DOHH2 (cell line): ENCODE measurements around the gene TSNAX.

ENCODE experiments used
- H3F3A ChIP-seq: fragments of 200-600 bp; sonication (generic), shearing (Covaris generic); 2 replicates; pipeline ENCODE4 v1.6.0; 2016; ENCODE audit warnings: antibody characterized with exemption, mild to moderate bottlenecking; ENCODE audit not compliant: control insufficient read depth, insufficient read depth
- H3K27ac ChIP-seq: fragments of 200-600 bp; sonication (generic); 2 replicates; pipeline ENCODE4 v1.5.1; 2014; ENCODE audit warnings: low read depth, mild to moderate bottlenecking, low read length, moderate library complexity
- H3K27me3 ChIP-seq: fragments of 200-600 bp; sonication (generic); 2 replicates; pipeline ENCODE4 v1.6.1; 2014; ENCODE audit warnings: mild to moderate bottlenecking, low read length, mixed read lengths; ENCODE audit not compliant: control insufficient read depth
- H3K36me3 ChIP-seq: fragments of 200-600 bp; sonication (generic); 2 replicates; pipeline ENCODE4 v1.6.1; 2014; ENCODE audit warnings: mild to moderate bottlenecking, low read length, moderate library complexity, mixed read lengths; ENCODE audit not compliant: control insufficient read depth
- H3K4me1 ChIP-seq: fragments of 200-600 bp; sonication (generic); 2 replicates; pipeline ENCODE4 v1.6.1; 2014; ENCODE audit warnings: mild to moderate bottlenecking, low read length, mixed read lengths; ENCODE audit not compliant: control insufficient read depth
- H3K4me2 ChIP-seq: fragments of 200-600 bp; sonication (generic); 2 replicates; pipeline ENCODE4 v1.6.0; 2014; ENCODE audit warnings: mild to moderate bottlenecking, low read length, moderate library complexity
- H3K4me3 ChIP-seq: fragments of 200-600 bp; sonication (generic); 2 replicates; pipeline ENCODE4 v1.5.1; 2014; ENCODE audit warnings: mild to moderate bottlenecking, low read length, mixed read lengths
- H3K79me2 ChIP-seq: fragments of 200-600 bp; sonication (generic); 2 replicates; pipeline ENCODE4 v1.6.1; 2014; ENCODE audit warnings: mild to moderate bottlenecking, low read length, mixed read lengths; ENCODE audit not compliant: control insufficient read depth
- H3K9me2 ChIP-seq: fragments of 200-600 bp; sonication (generic); replicated peaks from 2 replicates; pipeline ENCODE4 v1.6.1; 2014; ENCODE audit warnings: mild to moderate bottlenecking, low read length, mixed read lengths; ENCODE audit not compliant: control insufficient read depth
- H3K9me3 ChIP-seq: fragments of 200-600 bp; sonication (generic); 2 replicates; pipeline ENCODE4 v1.6.1; 2014; ENCODE audit warnings: antibody characterized with exemption, low read length, mixed read lengths; ENCODE audit not compliant: control insufficient read depth, insufficient read depth
- H4K20me1 ChIP-seq: fragments of 200-600 bp; sonication (generic); 2 replicates; pipeline ENCODE4 v1.6.0; 2014; ENCODE audit warnings: low read depth, mild to moderate bottlenecking, antibody characterized with exemption, low read length, moderate library complexity; ENCODE audit not compliant: control insufficient read depth, insufficient read depth
- EZH2phosphoT487 ChIP-seq: fragments of 200-600 bp; sonication (generic); IDR thresholded peaks from 2 replicates; pipeline ENCODE4 v1.6.1; 2017; ENCODE audit warnings: borderline replicate concordance, mild to moderate bottlenecking, antibody characterized with exemption, low read length, moderate library complexity, mixed read lengths
- TF ChIP-seq, protein P1 (sequence below): fragments of 200-600 bp; sonication (generic); IDR thresholded peaks from one replicate; pipeline ENCODE4 v1.5.1; 2014; ENCODE audit warnings: antibody characterized with exemption, mild to moderate bottlenecking, low read depth, low read length; ENCODE audit not compliant: poor library complexity, severe bottlenecking

TSNAX gene

DNA sequence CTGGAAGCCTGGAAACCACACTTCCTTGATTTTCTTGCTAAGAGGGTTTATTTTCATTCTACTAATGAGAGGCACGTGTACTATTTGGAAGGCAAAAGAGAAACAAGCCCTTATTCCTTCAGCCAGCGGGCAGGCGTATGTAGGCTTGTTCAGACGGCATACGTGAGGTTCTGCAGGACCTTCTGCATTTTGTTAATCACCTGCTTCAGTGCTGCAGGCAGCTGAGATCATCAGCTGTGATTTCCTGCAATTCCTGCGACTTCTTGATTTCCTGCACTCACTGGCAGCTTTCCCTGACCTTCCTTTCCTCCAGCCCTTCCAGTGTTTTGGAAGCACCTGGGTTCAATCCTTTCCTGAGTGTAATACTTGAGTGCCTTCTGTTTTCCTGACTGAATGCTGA lies 43.4 kb downstream of the TSNAX start:
- Histone ChIP-seq H3K36me3 (peaks cover 4% of the 10 kb centered on the region; the same call in 1 of the 2 replicates), H3K79me2 (no peaks in the 10 kb centered on the region), H3K4me1 (no peaks in the 10 kb centered on the region), H4K20me1 (no peaks in the 10 kb centered on the region), H3F3A (no peaks in the 10 kb centered on the region), H3K27ac (no peak overlapping the region), H3K27me3 (no peaks in the 10 kb centered on the region), H3K9me3 (no peaks in the 10 kb centered on the region), H3K4me3 (no peak overlapping the region), H3K9me2 (no peaks in the 10 kb centered on the region), H3K4me2 (no peak overlapping the region)
- TF ChIP-seq EZH2phosphoT487, result no peak
- TF ChIP-seq, protein P1, sequence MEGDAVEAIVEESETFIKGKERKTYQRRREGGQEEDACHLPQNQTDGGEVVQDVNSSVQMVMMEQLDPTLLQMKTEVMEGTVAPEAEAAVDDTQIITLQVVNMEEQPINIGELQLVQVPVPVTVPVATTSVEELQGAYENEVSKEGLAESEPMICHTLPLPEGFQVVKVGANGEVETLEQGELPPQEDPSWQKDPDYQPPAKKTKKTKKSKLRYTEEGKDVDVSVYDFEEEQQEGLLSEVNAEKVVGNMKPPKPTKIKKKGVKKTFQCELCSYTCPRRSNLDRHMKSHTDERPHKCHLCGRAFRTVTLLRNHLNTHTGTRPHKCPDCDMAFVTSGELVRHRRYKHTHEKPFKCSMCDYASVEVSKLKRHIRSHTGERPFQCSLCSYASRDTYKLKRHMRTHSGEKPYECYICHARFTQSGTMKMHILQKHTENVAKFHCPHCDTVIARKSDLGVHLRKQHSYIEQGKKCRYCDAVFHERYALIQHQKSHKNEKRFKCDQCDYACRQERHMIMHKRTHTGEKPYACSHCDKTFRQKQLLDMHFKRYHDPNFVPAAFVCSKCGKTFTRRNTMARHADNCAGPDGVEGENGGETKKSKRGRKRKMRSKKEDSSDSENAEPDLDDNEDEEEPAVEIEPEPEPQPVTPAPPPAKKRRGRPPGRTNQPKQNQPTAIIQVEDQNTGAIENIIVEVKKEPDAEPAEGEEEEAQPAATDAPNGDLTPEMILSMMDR, result no peak

DNA sequence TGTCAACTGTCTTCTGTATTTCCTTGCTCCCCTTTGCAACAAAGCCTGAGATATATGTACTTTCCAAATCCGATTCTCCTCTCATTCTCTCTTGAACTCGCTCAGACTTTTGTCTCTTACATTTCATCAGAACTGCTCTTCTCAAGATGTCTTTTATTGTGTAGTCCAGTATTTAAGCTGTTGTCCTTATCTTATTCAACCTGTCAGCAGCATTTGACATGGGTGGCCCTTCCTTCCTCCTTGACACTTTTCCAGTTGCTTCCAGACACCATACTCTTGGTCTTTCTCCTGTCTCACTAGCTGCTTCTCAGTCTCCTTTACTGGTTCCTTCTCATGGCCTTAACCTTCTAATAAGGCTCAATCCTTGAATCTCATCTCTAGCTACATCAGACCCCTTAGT lies 47.0 kb downstream of the TSNAX start:
- no peaks in the 10 kb centered on the region for H3K79me2 ChIP-seq
- H3F3A ChIP-seq, result no peaks in the 10 kb centered on the region
- H3K4me3 ChIP-seq, result no peak overlapping the region
- H3K27me3 ChIP-seq, result no peaks in the 10 kb centered on the region
- no peaks in the 10 kb centered on the region for H3K4me1 ChIP-seq
- TF ChIP-seq EZH2phosphoT487, result no peak
- TF ChIP-seq, protein P1, result no peak
- H3K9me3 ChIP-seq, result no peaks in the 10 kb centered on the region
- no peak overlapping the region for H3K4me2 ChIP-seq
- no peaks in the 10 kb centered on the region for H4K20me1 ChIP-seq
- no peak overlapping the region for H3K27ac ChIP-seq
- H3K9me2 ChIP-seq, result no peaks in the 10 kb centered on the region
- H3K36me3 ChIP-seq, result no peaks in the 10 kb centered on the region

DNA sequence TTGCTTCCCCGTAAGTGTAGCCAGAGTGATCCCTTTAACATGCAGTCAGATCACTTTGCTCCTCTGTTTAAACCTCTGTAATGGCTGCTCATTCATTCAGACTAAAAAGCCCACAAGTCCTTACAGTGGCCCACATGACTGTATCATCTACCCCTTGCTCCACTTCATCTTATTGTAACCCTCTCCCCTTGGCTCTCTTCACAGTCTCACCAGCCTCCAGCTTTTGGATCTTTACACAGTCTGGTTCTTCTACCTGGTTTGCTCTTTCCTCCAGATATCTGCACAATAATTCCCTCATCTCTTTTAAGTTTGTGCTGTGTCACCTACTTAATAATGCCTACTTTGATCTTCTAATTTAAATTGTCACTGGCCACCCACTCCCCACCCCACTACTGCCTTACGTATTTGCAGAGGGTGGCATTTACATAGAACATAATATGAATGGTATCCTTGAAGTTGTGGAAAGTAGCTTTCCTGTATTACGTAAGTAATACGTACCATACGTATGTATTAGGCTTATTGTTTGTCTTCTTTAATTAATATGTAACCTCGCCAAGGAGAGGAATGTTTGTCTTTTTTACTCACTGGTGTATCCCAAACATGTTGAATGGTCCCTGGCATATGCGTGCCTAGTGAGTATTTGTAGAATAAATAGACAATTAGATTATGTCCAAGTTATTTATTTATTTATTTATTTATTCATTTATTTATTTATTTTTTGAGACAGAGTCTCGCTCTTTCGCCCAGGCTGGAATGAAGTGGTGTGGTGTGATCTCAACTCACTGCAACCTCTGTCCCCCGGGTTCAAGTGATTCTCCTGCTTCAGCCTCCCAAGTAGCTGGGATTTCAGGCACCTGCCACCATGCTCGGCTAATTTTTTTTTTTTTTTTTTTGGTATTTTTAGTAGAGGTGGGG lies 48.6 kb downstream of the TSNAX start:
- Histone ChIP-seq H3K4me1 (no peaks in the 10 kb centered on the region), H3K4me2 (no peak overlapping the region), H3K9me3 (no peaks in the 10 kb centered on the region), H3K9me2 (no peaks in the 10 kb centered on the region), H3F3A (no peaks in the 10 kb centered on the region), H4K20me1 (no peaks in the 10 kb centered on the region), H3K27ac (no peak overlapping the region), H3K4me3 (no peak overlapping the region), H3K27me3 (no peaks in the 10 kb centered on the region), H3K36me3 (no peaks in the 10 kb centered on the region), H3K79me2 (no peaks in the 10 kb centered on the region)
- TF ChIP-seq EZH2phosphoT487, result no peak
- TF ChIP-seq, protein P1, result no peak
